ENCODE measurements around the gene RUNX2.

The RUNX2 gene

GRCh38 chr6:45473121-45473993, 145.2 kb downstream of the RUNX2 start:
- Histone ChIP-seq H3K4me2 (no peak overlapping the region), H3K79me2 (ENCODE audit: insufficient read depth, low read depth) (peaks cover 100% of the 10 kb centered on the region), H3K9ac (no peak overlapping the region), H3K27me3 (ENCODE audit: insufficient read depth, low read depth) (no peaks in the 10 kb centered on the region), H3K36me3 (ENCODE audit: insufficient read depth) (peaks cover 20% of the 10 kb centered on the region; the same call in 1 of the 2 replicates), H3K4me3 (IDR thresholded peaks at IDR 0.05; ENCODE audit: insufficient read depth, low read depth, low read length) (no peak overlapping the region), H3K4me1 (ENCODE audit: low read depth, poor library complexity, severe bottlenecking) (peaks cover 91% of the 10 kb centered on the region), H2AFZ (ENCODE audit: low read depth) (no peak overlapping the region), H4K20me1 (ENCODE audit: insufficient read depth) (peaks cover 61% of the 10 kb centered on the region), H3K27ac (no peak overlapping the region)
- no peak for TF ChIP-seq CTCF (conservative IDR thresholded peaks at IDR 0.05; ENCODE audit: low read depth, low read length)

- Histone ChIP-seq H3K4me1 (ENCODE audit: low read depth, poor library complexity, severe bottlenecking) (peaks cover 91% of the 10 kb centered on the region), H2AFZ (ENCODE audit: low read depth) (no peak overlapping the region), H3K4me3 (IDR thresholded peaks at IDR 0.05; ENCODE audit: insufficient read depth, low read depth, low read length) (no peak overlapping the region), H3K4me2 (no peak overlapping the region), H3K79me2 (ENCODE audit: insufficient read depth, low read depth) (peaks cover 100% of the 10 kb centered on the region), H3K27me3 (ENCODE audit: insufficient read depth, low read depth) (no peaks in the 10 kb centered on the region), H4K20me1 (ENCODE audit: insufficient read depth) (peaks cover 61% of the 10 kb centered on the region), H3K36me3 (ENCODE audit: insufficient read depth) (peaks cover 20% of the 10 kb centered on the region; the same call in 1 of the 2 replicates), H3K9ac (no peak overlapping the region), H3K27ac (no peak overlapping the region)
- no peak for TF ChIP-seq CTCF (conservative IDR thresholded peaks at IDR 0.05; ENCODE audit: low read depth, low read length)
Observed at GRCh38 chr6:45474376-45474775, 146.2 kb downstream of the RUNX2 start.

- peak overlapping the region; percentile 34; the same call in 1 of the 2 replicates for H3K4me2 ChIP-seq
Observed at GRCh38 chr6:45476341-45476740, 148.2 kb downstream of the RUNX2 start.

GRCh38 chr6:45477278-45477677, 149.1 kb downstream of the RUNX2 start:
- peaks cover 2% of the 10 kb centered on the region; the same call in 1 of the 2 replicates for H3K36me3 ChIP-seq (ENCODE audit: insufficient read depth)
- peaks cover 68% of the 10 kb centered on the region for H4K20me1 ChIP-seq (ENCODE audit: insufficient read depth)
- peak overlapping the region; percentile 43; the same call in 1 of the 2 replicates for H3K27ac ChIP-seq
- no peak for TF ChIP-seq CTCF (conservative IDR thresholded peaks at IDR 0.05; ENCODE audit: low read depth, low read length)
- H3K79me2 ChIP-seq (ENCODE audit: insufficient read depth, low read depth), result peaks cover 100% of the 10 kb centered on the region
- no peak overlapping the region for H2AFZ ChIP-seq (ENCODE audit: low read depth)
- H3K27me3 ChIP-seq (ENCODE audit: insufficient read depth, low read depth), result no peaks in the 10 kb centered on the region
- peak overlapping the region; percentile 34; the same call in 1 of the 2 replicates for H3K4me2 ChIP-seq
- H3K4me1 ChIP-seq (ENCODE audit: low read depth, poor library complexity, severe bottlenecking), result peaks cover 100% of the 10 kb centered on the region
- no peak overlapping the region for H3K9ac ChIP-seq
- H3K4me3 ChIP-seq (IDR thresholded peaks at IDR 0.05; ENCODE audit: insufficient read depth, low read depth, low read length), result no peak overlapping the region

More at GRCh38 chr6:45476341-45476740, 148.2 kb downstream of the RUNX2 start:
- no peak overlapping the region for H3K9ac ChIP-seq
- H3K79me2 ChIP-seq (ENCODE audit: insufficient read depth, low read depth), result peaks cover 100% of the 10 kb centered on the region
- peaks cover 67% of the 10 kb centered on the region for H4K20me1 ChIP-seq (ENCODE audit: insufficient read depth)
- no peaks in the 10 kb centered on the region for H3K27me3 ChIP-seq (ENCODE audit: insufficient read depth, low read depth)
- no peak overlapping the region for H3K4me3 ChIP-seq (IDR thresholded peaks at IDR 0.05; ENCODE audit: insufficient read depth, low read depth, low read length)
- H2AFZ ChIP-seq (ENCODE audit: low read depth), result no peak overlapping the region
- no peak overlapping the region for H3K27ac ChIP-seq
- peaks cover 100% of the 10 kb centered on the region for H3K4me1 ChIP-seq (ENCODE audit: low read depth, poor library complexity, severe bottlenecking)
- no peak for TF ChIP-seq CTCF (conservative IDR thresholded peaks at IDR 0.05; ENCODE audit: low read depth, low read length)
- H3K36me3 ChIP-seq (ENCODE audit: insufficient read depth), result peaks cover 7% of the 10 kb centered on the region; the same call in 1 of the 2 replicates
